Osteocyte (in vitro differentiated cells): Measurements from ENCODE around the gene ENOX1. TPM values are rescaled to one million over a fixed set of nuclear protein-coding genes. Genes with fewer than 3 reads are reported as not detected.

ENCODE experiments used
- DNase-seq: peaks from one replicate; pipeline ENCODE4 v3.0.0; 2021; ENCODE audit warnings: mixed read lengths; ENCODE audit not compliant: unreplicated experiment; ENCODE audit errors: extremely low spot score
- H3K27ac Mint-ChIP-seq: one replicate; pipeline ENCODE4 v1.8.0; 2021; ENCODE audit warnings: mild to moderate bottlenecking, mixed read lengths; ENCODE audit not compliant: unreplicated experiment
- H3K27me3 Mint-ChIP-seq: one replicate; pipeline ENCODE4 v1.8.0; 2021; ENCODE audit warnings: mixed read lengths; ENCODE audit not compliant: unreplicated experiment
- H3K36me3 Mint-ChIP-seq: one replicate; pipeline ENCODE4 v1.8.0; 2021; ENCODE audit warnings: mixed read lengths; ENCODE audit not compliant: unreplicated experiment
- H3K4me1 Mint-ChIP-seq: one replicate; pipeline ENCODE4 v1.8.0; 2021; ENCODE audit warnings: mixed read lengths; ENCODE audit not compliant: unreplicated experiment
- H3K4me3 Mint-ChIP-seq: one replicate; pipeline ENCODE4 v1.8.0; 2021; ENCODE audit warnings: mild to moderate bottlenecking, moderate library complexity, mixed read lengths; ENCODE audit not compliant: unreplicated experiment
- H3K9me3 Mint-ChIP-seq: one replicate; pipeline ENCODE4 v1.8.0; 2021; ENCODE audit warnings: mixed read lengths; ENCODE audit not compliant: unreplicated experiment
- total RNA-seq: library from RNA; stranded (reverse); gene quantifications from 2 replicates; pipeline ENCODE4 v1.2.1, GENCODE V29; 2021
- TF ChIP-seq, protein P1 (sequence below): fragments of 200-600 bp; sonication (generic); IDR thresholded peaks from 2 replicates; pipeline ENCODE4 v1.5.0; 2021; ENCODE audit warnings: antibody characterized with exemption, mild to moderate bottlenecking, moderate library complexity

ENOX1 gene
- total RNA-seq, 1 donor from 2014 or later: 5.9 TPM

DNA sequence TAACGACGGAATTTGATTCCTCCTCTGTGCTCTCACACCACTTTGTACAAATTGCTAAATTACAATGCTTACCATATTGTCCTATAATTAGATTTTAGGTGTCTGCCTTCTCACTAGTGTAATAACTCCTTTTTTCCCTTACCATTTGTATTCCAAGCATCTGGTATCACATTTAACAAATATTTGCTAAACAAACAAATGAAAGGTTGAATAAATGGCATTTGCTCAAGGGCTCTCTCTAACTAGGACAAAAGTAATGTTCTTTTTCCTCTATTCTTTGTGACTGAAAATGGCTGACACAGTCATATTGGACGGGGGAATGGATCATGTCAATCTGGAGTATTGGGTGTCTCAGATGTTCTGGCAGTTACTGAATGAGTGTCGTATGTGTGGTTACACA lies 99.7 kb downstream of the ENOX1 start:
- H3K27me3 Mint-ChIP-seq: no peaks in the 10 kb centered on the region
- no peak overlapping the region for H3K4me3 Mint-ChIP-seq
- H3K9me3 Mint-ChIP-seq: no peaks in the 10 kb centered on the region
- H3K36me3 Mint-ChIP-seq: no peaks in the 10 kb centered on the region
- H3K4me1 Mint-ChIP-seq: peaks cover 28% of the 10 kb centered on the region
- DNase-seq: no peak
- TF ChIP-seq, protein P1, sequence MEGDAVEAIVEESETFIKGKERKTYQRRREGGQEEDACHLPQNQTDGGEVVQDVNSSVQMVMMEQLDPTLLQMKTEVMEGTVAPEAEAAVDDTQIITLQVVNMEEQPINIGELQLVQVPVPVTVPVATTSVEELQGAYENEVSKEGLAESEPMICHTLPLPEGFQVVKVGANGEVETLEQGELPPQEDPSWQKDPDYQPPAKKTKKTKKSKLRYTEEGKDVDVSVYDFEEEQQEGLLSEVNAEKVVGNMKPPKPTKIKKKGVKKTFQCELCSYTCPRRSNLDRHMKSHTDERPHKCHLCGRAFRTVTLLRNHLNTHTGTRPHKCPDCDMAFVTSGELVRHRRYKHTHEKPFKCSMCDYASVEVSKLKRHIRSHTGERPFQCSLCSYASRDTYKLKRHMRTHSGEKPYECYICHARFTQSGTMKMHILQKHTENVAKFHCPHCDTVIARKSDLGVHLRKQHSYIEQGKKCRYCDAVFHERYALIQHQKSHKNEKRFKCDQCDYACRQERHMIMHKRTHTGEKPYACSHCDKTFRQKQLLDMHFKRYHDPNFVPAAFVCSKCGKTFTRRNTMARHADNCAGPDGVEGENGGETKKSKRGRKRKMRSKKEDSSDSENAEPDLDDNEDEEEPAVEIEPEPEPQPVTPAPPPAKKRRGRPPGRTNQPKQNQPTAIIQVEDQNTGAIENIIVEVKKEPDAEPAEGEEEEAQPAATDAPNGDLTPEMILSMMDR: no peak
- peak overlapping the region; percentile 3 for H3K27ac Mint-ChIP-seq

DNA sequence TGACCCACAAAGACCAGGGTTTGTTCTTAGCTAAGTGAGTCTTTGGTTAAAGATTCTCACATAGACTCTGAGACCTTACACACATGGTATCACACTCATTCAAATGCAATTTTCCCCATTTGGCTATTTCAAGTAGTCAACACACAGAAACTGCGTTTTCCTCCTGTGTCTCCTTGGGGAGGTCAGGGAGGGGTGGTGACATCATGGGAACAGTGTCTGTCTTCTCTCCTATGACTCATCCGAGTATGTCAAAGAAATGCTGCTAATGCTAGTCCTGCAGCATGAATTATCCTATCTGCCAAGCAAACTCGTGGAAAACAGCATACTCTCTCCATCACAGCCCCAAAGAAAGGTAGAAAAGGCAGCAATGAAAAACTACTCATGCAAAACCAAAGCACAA lies 100.2 kb downstream of the ENOX1 start:
- H3K9me3 Mint-ChIP-seq: no peaks in the 10 kb centered on the region
- TF ChIP-seq, protein P1: no peak
- H3K27ac Mint-ChIP-seq: peak overlapping the region; percentile 3
- H3K27me3 Mint-ChIP-seq: no peaks in the 10 kb centered on the region
- H3K36me3 Mint-ChIP-seq: no peaks in the 10 kb centered on the region
- peaks cover 28% of the 10 kb centered on the region for H3K4me1 Mint-ChIP-seq
- no peak overlapping the region for H3K4me3 Mint-ChIP-seq
- DNase-seq: no peak

DNA sequence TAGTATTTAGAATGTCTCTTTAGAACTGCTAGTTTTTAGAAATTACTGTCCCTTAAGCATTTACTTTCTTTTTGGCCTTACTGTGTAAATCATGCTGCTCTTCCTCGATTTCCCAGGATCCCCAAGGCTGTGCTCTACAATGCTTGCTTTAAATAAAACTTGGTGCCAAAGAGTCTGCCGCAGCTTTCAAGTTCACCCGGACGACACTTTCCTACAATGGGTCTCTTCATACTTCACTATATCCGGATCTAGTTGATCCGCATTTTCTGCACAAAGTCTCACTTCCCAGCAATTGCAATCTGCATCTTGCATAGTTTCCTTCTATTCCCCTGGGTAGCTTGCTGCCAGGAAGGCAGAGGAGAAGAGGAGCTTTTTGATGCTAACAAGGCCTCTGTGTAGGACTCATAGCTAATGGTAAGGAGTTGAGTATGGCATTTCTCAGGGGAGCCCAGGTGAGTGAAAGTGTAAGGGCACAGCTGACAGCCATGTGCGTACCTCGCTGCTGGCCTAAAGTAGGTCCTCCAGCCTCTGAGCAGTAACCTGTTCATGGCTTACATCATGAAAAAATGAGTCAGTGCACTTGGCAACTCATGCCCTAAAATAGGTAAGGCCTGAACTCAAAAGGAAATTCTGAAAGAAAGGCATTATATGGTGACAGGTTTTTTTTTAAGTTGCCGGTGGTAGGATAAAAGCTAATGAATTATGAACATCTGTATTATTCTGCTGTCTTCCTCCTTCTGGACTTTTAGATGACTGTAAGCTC lies 101.6 kb downstream of the ENOX1 start:
- Mint-ChIP-seq H3K4me3 (no peak overlapping the region), H3K4me1 (peaks cover 24% of the 10 kb centered on the region), H3K36me3 (no peaks in the 10 kb centered on the region), H3K27me3 (no peaks in the 10 kb centered on the region), H3K9me3 (no peaks in the 10 kb centered on the region), H3K27ac (no peak overlapping the region)
- TF ChIP-seq, protein P1: no peak
- no peak for DNase-seq

DNA sequence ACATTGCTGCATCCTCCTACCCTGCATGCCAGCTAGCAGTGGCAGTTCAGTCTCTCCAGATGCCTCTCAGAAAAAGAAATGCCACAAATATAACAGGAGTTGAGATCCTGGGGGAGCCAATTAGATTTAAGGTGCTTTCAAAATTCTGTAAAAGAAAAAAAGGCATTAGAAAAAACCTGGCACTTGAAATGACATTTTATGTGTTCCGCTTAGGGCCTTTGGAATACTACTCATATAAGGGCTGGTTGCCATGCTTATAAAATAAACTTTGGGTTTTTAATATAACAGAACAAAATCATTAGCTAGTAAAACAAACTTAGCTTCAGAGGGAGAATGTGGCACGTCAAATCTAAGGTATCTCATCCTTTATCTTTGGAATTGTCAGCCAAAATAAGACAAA lies 104.1 kb downstream of the ENOX1 start:
- Mint-ChIP-seq H3K4me3 (no peak overlapping the region), H3K27ac (no peak overlapping the region), H3K4me1 (peaks cover 21% of the 10 kb centered on the region), H3K36me3 (no peaks in the 10 kb centered on the region), H3K9me3 (no peaks in the 10 kb centered on the region), H3K27me3 (no peaks in the 10 kb centered on the region)
- TF ChIP-seq, protein P1: no peak
- DNase-seq: no peak

DNA sequence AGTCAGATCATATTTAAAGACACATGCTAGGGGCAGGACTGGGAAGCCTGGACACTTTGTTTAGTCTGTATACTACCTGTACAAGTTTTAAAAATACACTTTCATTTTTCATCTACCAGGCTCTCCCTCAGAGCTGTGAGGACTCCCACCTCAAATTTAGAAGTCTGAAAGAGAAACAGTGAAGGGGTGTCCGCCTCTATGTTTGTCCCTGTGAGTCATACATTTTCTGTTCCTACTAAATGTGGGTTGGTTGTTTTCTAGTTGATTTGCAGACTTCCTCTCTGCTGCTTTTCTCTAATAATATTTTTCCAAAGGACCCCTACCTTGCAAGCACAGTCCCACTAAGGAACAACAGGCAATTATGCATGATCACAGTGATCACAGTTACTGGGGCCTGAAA lies 110.5 kb downstream of the ENOX1 start:
- peaks cover 3% of the 10 kb centered on the region for H3K36me3 Mint-ChIP-seq
- H3K4me1 Mint-ChIP-seq: peaks cover 9% of the 10 kb centered on the region
- no peak for DNase-seq
- TF ChIP-seq, protein P1: no peak
- H3K9me3 Mint-ChIP-seq: no peaks in the 10 kb centered on the region
- H3K27ac Mint-ChIP-seq: no peak overlapping the region
- H3K4me3 Mint-ChIP-seq: no peak overlapping the region
- H3K27me3 Mint-ChIP-seq: no peaks in the 10 kb centered on the region
